Fibroblast of skin of abdomen (primary cell): Measurements from ENCODE around the gene PAGE2.
A peak's percentile ranks its signal among the peaks of the same experiment; 100 is the strongest.
"Not testable (repeated sequence)": the region's sequence is repeated elsewhere in the genome, so short reads cannot be mapped to it uniquely, and the experiment has no call there.

Experiments used
- DNase-seq: peaks from one replicate; pipeline ENCODE4 v3.0.0-alpha.2; 2013

PAGE2 gene

DNA sequence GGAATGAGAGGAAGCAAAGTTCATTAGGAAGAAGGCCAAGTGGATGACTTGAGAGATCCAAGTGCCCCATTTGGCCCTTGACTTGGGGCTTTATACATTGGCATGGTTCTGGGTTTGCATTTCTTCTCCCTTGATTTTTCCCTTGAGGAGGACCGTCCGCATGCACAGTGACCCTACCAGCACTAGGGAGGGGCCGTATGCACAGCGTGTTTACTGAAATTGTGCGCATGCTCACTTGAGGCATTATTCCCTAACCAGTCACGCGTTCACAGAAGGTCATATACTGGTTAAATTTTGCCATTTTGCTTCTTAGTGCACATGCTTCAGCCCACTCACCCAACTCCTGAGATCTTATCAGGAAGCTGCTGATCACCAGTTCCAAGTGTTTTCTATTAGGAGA is 35.1 kb downstream of the PAGE2 start:
- DNase-seq, result no peak

- DNase-seq, result no peak
Measured at GRCh38 chrX:55127692-55128091, 38.9 kb downstream of the PAGE2 start.

- no peak for DNase-seq
Measured at GRCh38 chrX:55129361-55129760, 40.5 kb downstream of the PAGE2 start.

- DNase-seq, result no peak
Measured at GRCh38 chrX:55130481-55130880, 41.7 kb downstream of the PAGE2 start.

GRCh38 chrX:55132416-55132815 is 43.6 kb downstream of the PAGE2 start:
- no peak for DNase-seq

GRCh38 chrX:55135171-55135570 is 46.4 kb downstream of the PAGE2 start:
- peak; percentile 8 for DNase-seq

- DNase-seq, result not testable (repeated sequence)
Measured at GRCh38 chrX:55140800-55141199, 52.0 kb downstream of the PAGE2 start.
